Activated T-helper 17 cell treated with anti-CD3 and anti-CD28 coated beads, Interleukin-2, amount 50 U/mL, for 72 hours (primary cell): ENCODE measurements around the gene CFAP298. TPM values are rescaled to one million over a fixed set of nuclear protein-coding genes. Genes with fewer than 3 reads are reported as not detected.
"Not testable (repeated sequence)": the region's sequence is repeated elsewhere in the genome, so short reads cannot be mapped to it uniquely, and the experiment has no call there.

Experiments
- ATAC-seq: fragments of 150-1000 bp; cut with Tn5 transposase; replicated peaks from 2 replicates; pipeline ENCODE4 v1.10.0; 2021; ENCODE audit warnings: mild to moderate bottlenecking, moderate library complexity
- H3K27ac Mint-ChIP-seq: one replicate; pipeline ENCODE4 v1.8.0; 2022; ENCODE audit warnings: mixed read lengths
- H3K27me3 Mint-ChIP-seq: one replicate; pipeline ENCODE4 v1.8.0; 2022; ENCODE audit warnings: mixed read lengths
- H3K36me3 Mint-ChIP-seq: one replicate; pipeline ENCODE4 v1.8.0; 2022; ENCODE audit warnings: low read depth, mild to moderate bottlenecking, mixed read lengths
- H3K4me1 Mint-ChIP-seq: one replicate; pipeline ENCODE4 v1.8.0; 2022; ENCODE audit warnings: mixed read lengths
- H3K4me3 Mint-ChIP-seq: one replicate; pipeline ENCODE4 v1.8.0; 2022; ENCODE audit warnings: mild to moderate bottlenecking, mixed read lengths
- H3K9me3 Mint-ChIP-seq: one replicate; pipeline ENCODE4 v1.8.0; 2022; ENCODE audit warnings: mixed read lengths
- total RNA-seq, 2 donors: library from RNA; stranded (reverse); gene quantifications; one replicate each; pipeline ENCODE4 v1.2.3, GENCODE V29; 2022

Gene CFAP298
- total RNA-seq, 2 donors from 2014 or later, result 19.9 to 40.2 TPM

GRCh38 chr21:32565856-32566465 lies 46.2 kb downstream of the CFAP298 start:
- Mint-ChIP-seq H3K9me3 (no peaks in the 10 kb centered on the region), H3K27me3 (no peaks in the 10 kb centered on the region)

GRCh38 chr21:32562915-32563314 lies 49.3 kb downstream of the CFAP298 start:
- no peak for ATAC-seq
- Mint-ChIP-seq H3K9me3 (no peaks in the 10 kb centered on the region), H3K4me3 (no peak overlapping the region), H3K4me1 (peaks cover 4% of the 10 kb centered on the region), H3K27me3 (no peaks in the 10 kb centered on the region), H3K36me3 (peaks cover 17% of the 10 kb centered on the region), H3K27ac (no peak overlapping the region)

More at GRCh38 chr21:32565856-32566465, 46.2 kb downstream of the CFAP298 start:
- Mint-ChIP-seq H3K36me3 (peaks cover 17% of the 10 kb centered on the region), H3K4me3 (no peak overlapping the region), H3K27ac (no peak overlapping the region), H3K4me1 (peaks cover 18% of the 10 kb centered on the region)
- no peak for ATAC-seq

GRCh38 chr21:32562426-32562825 lies 49.8 kb downstream of the CFAP298 start:
- Mint-ChIP-seq H3K27ac (peak overlapping the region; percentile 46), H3K4me1 (peaks cover 4% of the 10 kb centered on the region), H3K36me3 (peaks cover 17% of the 10 kb centered on the region), H3K27me3 (no peaks in the 10 kb centered on the region), H3K9me3 (no peaks in the 10 kb centered on the region), H3K4me3 (peak overlapping the region; percentile 10)
- ATAC-seq, result peak; percentile 28

GRCh38 chr21:32561476-32561875 lies 50.7 kb downstream of the CFAP298 start:
- not testable (repeated sequence) for H3K27ac Mint-ChIP-seq, H3K9me3 Mint-ChIP-seq, H3K4me1 Mint-ChIP-seq, H3K27me3 Mint-ChIP-seq, ATAC-seq, H3K4me3 Mint-ChIP-seq
- H3K36me3 Mint-ChIP-seq, result peaks cover 12% of the 10 kb centered on the region

GRCh38 chr21:32560896-32561295 lies 51.3 kb downstream of the CFAP298 start:
- H3K9me3 Mint-ChIP-seq, result no peaks in the 10 kb centered on the region
- no peak for ATAC-seq
- H3K36me3 Mint-ChIP-seq, result peaks cover 6% of the 10 kb centered on the region
- H3K27ac Mint-ChIP-seq, result no peak overlapping the region
- peaks cover 4% of the 10 kb centered on the region for H3K4me1 Mint-ChIP-seq
- H3K27me3 Mint-ChIP-seq, result no peaks in the 10 kb centered on the region
- no peak overlapping the region for H3K4me3 Mint-ChIP-seq

GRCh38 chr21:32559006-32559610 lies 53.1 kb downstream of the CFAP298 start:
- H3K9me3 Mint-ChIP-seq, result no peaks in the 10 kb centered on the region
- no peak overlapping the region for H3K4me3 Mint-ChIP-seq
- H3K36me3 Mint-ChIP-seq, result no peaks in the 10 kb centered on the region
- no peak overlapping the region for H3K27ac Mint-ChIP-seq
- no peaks in the 10 kb centered on the region for H3K27me3 Mint-ChIP-seq
- ATAC-seq, result no peak
- H3K4me1 Mint-ChIP-seq, result peaks cover 4% of the 10 kb centered on the region

- ATAC-seq, result no peak
- H3K9me3 Mint-ChIP-seq, result no peaks in the 10 kb centered on the region
- no peaks in the 10 kb centered on the region for H3K36me3 Mint-ChIP-seq
- no peak overlapping the region for H3K4me3 Mint-ChIP-seq
- H3K27ac Mint-ChIP-seq, result peak overlapping the region; percentile 6
- peaks cover 4% of the 10 kb centered on the region for H3K4me1 Mint-ChIP-seq
- no peaks in the 10 kb centered on the region for H3K27me3 Mint-ChIP-seq
Observed at GRCh38 chr21:32558106-32558505, 54.1 kb downstream of the CFAP298 start.

GRCh38 chr21:32554832-32555638 lies 57.1 kb downstream of the CFAP298 start:
- no peak for ATAC-seq
- Mint-ChIP-seq H3K36me3 (no peaks in the 10 kb centered on the region), H3K9me3 (no peaks in the 10 kb centered on the region), H3K27me3 (no peaks in the 10 kb centered on the region), H3K4me1 (no peaks in the 10 kb centered on the region), H3K4me3 (no peak overlapping the region), H3K27ac (peak overlapping the region; percentile 7)

- H3K4me3 Mint-ChIP-seq, result no peak overlapping the region
- no peaks in the 10 kb centered on the region for H3K36me3 Mint-ChIP-seq
- H3K9me3 Mint-ChIP-seq, result no peaks in the 10 kb centered on the region
- no peak overlapping the region for H3K27ac Mint-ChIP-seq
- H3K4me1 Mint-ChIP-seq, result peaks cover 10% of the 10 kb centered on the region
- no peak for ATAC-seq
- no peaks in the 10 kb centered on the region for H3K27me3 Mint-ChIP-seq
Observed at GRCh38 chr21:32549886-32550285, 62.3 kb downstream of the CFAP298 start.

- no peaks in the 10 kb centered on the region for H3K36me3 Mint-ChIP-seq
- ATAC-seq, result no peak
- no peak overlapping the region for H3K27ac Mint-ChIP-seq
- H3K9me3 Mint-ChIP-seq, result no peaks in the 10 kb centered on the region
- no peak overlapping the region for H3K4me3 Mint-ChIP-seq
- H3K27me3 Mint-ChIP-seq, result no peaks in the 10 kb centered on the region
- peaks cover 10% of the 10 kb centered on the region for H3K4me1 Mint-ChIP-seq
Observed at GRCh38 chr21:32549440-32549839, 62.7 kb downstream of the CFAP298 start.

Other genes starting within 250 kb of the CFAP298 start
- 10 to 100 TPM; 17.6 to 37.2 TPM for gene URB1, start 219.4 kb downstream of the CFAP298 start, total RNA-seq
- 10 to 100 TPM in 1 of 2 donors, 1 to 10 TPM in 1; 10.0 to 13.1 TPM for gene EVA1C, start 199.7 kb downstream of the CFAP298 start, total RNA-seq
- gene TCP10L, start 26.9 kb downstream of the CFAP298 start, total RNA-seq, result 1 to 10 TPM in 1 of 2 donors, under 1 TPM in 1; 0.73 to 1.3 TPM
- gene SYNJ1, start 115.6 kb upstream of the CFAP298 start, total RNA-seq, result 10 to 100 TPM; 13.8 to 22.5 TPM
- 100 to 1,000 TPM in 1 of 2 donors, 10 to 100 TPM in 1; 44.4 to 126 TPM for gene PAXBP1, start 159.4 kb upstream of the CFAP298 start, total RNA-seq